ENCODE measurements around the gene ZNF385A. TPM values are rescaled to one million over a fixed set of nuclear protein-coding genes. Genes with fewer than 3 reads are reported as not detected.

The ZNF385A gene
- total and polyA plus RNA-seq, 9 of the 15 experiments (the other 6 are each of a cell fraction or from before 2014, with no cell fraction given) = 1.0 to 111 (median 7.7) TPM

DNA sequence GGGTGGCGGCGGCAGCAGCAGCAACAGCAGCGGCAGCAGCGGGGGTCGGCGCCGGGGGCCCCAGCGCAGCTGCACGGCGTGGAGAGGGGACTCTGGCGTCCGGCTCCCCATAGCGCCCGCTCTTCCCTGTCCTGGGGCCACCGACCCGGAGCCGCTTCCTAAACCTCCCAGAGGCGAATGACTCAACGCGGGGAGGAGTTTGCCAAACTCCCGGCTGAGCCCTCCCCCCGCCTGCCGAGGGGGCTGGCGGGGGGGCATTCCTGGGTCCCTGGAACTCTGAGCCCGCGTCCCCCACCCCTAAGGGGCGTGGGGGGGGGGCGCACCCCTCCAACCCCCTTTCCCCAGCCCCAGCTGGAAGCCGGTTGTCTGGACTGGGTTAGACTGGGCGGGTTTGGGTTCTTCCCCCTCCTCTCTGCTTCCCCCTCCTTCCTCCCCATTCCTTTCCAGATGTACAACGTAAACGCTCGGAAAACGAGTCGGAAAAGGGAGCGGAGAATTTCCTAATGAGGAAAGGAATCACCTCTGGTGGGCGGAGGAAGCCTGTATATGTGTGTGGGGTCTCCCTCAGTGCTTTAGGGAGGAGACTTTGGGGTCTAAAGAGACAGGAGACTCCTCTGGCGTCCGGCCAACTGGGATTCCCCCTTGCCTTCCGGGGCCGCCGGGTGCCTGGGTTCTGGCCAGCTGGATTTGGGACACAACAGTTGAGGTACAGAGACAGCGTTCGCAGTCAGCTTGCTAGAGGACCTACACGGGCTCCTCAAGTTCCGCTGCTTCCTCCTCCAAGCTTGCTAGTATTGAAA lies 34.8 kb upstream of the ZNF385A start, which contains the start of gene ITGA5 (continued):
- TF ChIP-seq, protein P1, sequence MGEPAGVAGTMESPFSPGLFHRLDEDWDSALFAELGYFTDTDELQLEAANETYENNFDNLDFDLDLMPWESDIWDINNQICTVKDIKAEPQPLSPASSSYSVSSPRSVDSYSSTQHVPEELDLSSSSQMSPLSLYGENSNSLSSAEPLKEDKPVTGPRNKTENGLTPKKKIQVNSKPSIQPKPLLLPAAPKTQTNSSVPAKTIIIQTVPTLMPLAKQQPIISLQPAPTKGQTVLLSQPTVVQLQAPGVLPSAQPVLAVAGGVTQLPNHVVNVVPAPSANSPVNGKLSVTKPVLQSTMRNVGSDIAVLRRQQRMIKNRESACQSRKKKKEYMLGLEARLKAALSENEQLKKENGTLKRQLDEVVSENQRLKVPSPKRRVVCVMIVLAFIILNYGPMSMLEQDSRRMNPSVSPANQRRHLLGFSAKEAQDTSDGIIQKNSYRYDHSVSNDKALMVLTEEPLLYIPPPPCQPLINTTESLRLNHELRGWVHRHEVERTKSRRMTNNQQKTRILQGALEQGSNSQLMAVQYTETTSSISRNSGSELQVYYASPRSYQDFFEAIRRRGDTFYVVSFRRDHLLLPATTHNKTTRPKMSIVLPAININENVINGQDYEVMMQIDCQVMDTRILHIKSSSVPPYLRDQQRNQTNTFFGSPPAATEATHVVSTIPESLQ (CRISPR knock-in tag; IDR thresholded peaks at IDR 0.05) = no peak
- TF ChIP-seq SMAD4 (CRISPR knock-in tag; conservative IDR thresholded peaks at IDR 0.05) = no peak
- TF ChIP-seq NCOA6 (IDR thresholded peaks at IDR 0.05) = no peak
- TF ChIP-seq RBM15 (IDR thresholded peaks at IDR 0.05; ENCODE audit: insufficient read depth, low read length) = no peak
- TF ChIP-seq, protein P2, sequence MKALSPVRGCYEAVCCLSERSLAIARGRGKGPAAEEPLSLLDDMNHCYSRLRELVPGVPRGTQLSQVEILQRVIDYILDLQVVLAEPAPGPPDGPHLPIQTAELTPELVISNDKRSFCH (CRISPR knock-in tag; IDR thresholded peaks at IDR 0.05) = no peak
- TF ChIP-seq, protein P2 (tag; IDR thresholded peaks at IDR 0.05) = no peak
- TF ChIP-seq RBFOX2 (IDR thresholded peaks at IDR 0.05; ENCODE audit: low read depth, low read length) = peak; percentile 82
- no peak for TF ChIP-seq RBM14 (IDR thresholded peaks at IDR 0.05; ENCODE audit: borderline replicate concordance, insufficient read depth, low read depth, low read length)
- TF ChIP-seq NFIC (IDR thresholded peaks at IDR 0.05) = peak; percentile 96
- TF ChIP-seq, protein P3, sequence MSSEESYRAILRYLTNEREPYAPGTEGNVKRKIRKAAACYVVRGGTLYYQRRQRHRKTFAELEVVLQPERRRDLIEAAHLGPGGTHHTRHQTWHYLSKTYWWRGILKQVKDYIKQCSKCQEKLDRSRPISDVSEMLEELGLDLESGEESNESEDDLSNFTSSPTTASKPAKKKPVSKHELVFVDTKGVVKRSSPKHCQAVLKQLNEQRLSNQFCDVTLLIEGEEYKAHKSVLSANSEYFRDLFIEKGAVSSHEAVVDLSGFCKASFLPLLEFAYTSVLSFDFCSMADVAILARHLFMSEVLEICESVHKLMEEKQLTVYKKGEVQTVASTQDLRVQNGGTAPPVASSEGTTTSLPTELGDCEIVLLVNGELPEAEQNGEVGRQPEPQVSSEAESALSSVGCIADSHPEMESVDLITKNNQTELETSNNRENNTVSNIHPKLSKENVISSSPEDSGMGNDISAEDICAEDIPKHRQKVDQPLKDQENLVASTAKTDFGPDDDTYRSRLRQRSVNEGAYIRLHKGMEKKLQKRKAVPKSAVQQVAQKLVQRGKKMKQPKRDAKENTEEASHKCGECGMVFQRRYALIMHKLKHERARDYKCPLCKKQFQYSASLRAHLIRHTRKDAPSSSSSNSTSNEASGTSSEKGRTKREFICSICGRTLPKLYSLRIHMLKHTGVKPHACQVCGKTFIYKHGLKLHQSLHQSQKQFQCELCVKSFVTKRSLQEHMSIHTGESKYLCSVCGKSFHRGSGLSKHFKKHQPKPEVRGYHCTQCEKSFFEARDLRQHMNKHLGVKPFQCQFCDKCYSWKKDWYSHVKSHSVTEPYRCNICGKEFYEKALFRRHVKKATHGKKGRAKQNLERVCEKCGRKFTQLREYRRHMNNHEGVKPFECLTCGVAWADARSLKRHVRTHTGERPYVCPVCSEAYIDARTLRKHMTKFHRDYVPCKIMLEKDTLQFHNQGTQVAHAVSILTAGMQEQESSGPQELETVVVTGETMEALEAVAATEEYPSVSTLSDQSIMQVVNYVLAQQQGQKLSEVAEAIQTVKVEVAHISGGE (CRISPR knock-in tag; IDR thresholded peaks at IDR 0.05) = no peak
- TF ChIP-seq PCBP1 (IDR thresholded peaks at IDR 0.05; ENCODE audit: low read depth, low read length, poor library complexity, severe bottlenecking) = peak; percentile 49
- TF ChIP-seq EP400 (IDR thresholded peaks at IDR 0.05) = peak; percentile 47; the same call in 1 of the 2 replicates
- 0 out of 2 replicates have a peak, but pooled peaks have one; percentile 66 for TF ChIP-seq KLF16 (IDR thresholded peaks at IDR 0.05)
- TF ChIP-seq TAF15 (IDR thresholded peaks at IDR 0.05; ENCODE audit: low read depth, low read length) = no peak
- TF ChIP-seq POLR2B (IDR thresholded peaks at IDR 0.05; ENCODE audit: low read depth, partially characterized antibody) = peak; percentile 64
- peak; percentile 17 for TF ChIP-seq TBP (optimal IDR thresholded peaks at IDR 0.05; ENCODE audit: low read depth, low read length)
- TF ChIP-seq RB1 (IDR thresholded peaks at IDR 0.05; ENCODE audit: low read depth) = peak; percentile 40
- 0 out of 2 replicates have a peak, but pooled peaks have one; percentile 37 for TF ChIP-seq KAT7 (CRISPR knock-in tag; IDR thresholded peaks at IDR 0.05; ENCODE audit: borderline replicate concordance)
- peak; percentile 47; the same call in 1 of the 2 replicates for TF ChIP-seq MTA1 (IDR thresholded peaks at IDR 0.05; ENCODE audit: borderline replicate concordance)
- TF ChIP-seq, protein P4, sequence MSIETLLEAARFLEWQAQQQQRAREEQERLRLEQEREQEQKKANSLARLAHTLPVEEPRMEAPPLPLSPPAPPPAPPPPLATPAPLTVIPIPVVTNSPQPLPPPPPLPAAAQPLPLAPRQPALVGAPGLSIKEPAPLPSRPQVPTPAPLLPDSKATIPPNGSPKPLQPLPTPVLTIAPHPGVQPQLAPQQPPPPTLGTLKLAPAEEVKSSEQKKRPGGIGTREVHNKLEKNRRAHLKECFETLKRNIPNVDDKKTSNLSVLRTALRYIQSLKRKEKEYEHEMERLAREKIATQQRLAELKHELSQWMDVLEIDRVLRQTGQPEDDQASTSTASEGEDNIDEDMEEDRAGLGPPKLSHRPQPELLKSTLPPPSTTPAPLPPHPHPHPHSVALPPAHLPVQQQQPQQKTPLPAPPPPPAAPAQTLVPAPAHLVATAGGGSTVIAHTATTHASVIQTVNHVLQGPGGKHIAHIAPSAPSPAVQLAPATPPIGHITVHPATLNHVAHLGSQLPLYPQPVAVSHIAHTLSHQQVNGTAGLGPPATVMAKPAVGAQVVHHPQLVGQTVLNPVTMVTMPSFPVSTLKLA (conservative IDR thresholded peaks at IDR 0.05) = peak; percentile 32 to 54; a peak in 1 of 4 replicates
